ENCODE measurements around the gene TTC21B.

- TF ChIP-seq, protein P1, sequence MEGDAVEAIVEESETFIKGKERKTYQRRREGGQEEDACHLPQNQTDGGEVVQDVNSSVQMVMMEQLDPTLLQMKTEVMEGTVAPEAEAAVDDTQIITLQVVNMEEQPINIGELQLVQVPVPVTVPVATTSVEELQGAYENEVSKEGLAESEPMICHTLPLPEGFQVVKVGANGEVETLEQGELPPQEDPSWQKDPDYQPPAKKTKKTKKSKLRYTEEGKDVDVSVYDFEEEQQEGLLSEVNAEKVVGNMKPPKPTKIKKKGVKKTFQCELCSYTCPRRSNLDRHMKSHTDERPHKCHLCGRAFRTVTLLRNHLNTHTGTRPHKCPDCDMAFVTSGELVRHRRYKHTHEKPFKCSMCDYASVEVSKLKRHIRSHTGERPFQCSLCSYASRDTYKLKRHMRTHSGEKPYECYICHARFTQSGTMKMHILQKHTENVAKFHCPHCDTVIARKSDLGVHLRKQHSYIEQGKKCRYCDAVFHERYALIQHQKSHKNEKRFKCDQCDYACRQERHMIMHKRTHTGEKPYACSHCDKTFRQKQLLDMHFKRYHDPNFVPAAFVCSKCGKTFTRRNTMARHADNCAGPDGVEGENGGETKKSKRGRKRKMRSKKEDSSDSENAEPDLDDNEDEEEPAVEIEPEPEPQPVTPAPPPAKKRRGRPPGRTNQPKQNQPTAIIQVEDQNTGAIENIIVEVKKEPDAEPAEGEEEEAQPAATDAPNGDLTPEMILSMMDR (IDR thresholded peaks at IDR 0.05), result no peak
- TF ChIP-seq POLR2A (IDR thresholded peaks at IDR 0.05) (no peak), EP300 (IDR thresholded peaks at IDR 0.05) (no peak)
Observed at GRCh38 chr2:165863810-165864261, 89.7 kb downstream of the TTC21B start.
